AG04449 (cell line): ENCODE results near the gene HPSE.

Source experiments
- CTCF ChIA-PET: fragments of 350-600 bp; formaldehyde crosslinking; extraction: SDS; loops from one replicate; lab custom pipeline; 2021; ENCODE audit warnings: antibody characterized with exemption; lab: Yijun Ruan, JAX
- POLR2A ChIA-PET: fragments of 400-600, 350-600 bp; formaldehyde crosslinking; extraction: SDS; loops from one replicate; lab custom pipeline; 2020; ENCODE audit warnings: antibody characterized with exemption, inconsistent platforms; lab: Yijun Ruan, JAX
- DNase-seq: peaks from one replicate; pipeline ENCODE4 v3.0.0-alpha.2; 2010; ENCODE audit warnings: low read depth, low spot score
- H3K4me3 ChIP-seq: 2 replicates; pipeline ENCODE4 v1.5.1; 2011; ENCODE audit warnings: low read depth, mild to moderate bottlenecking, control low read depth, low read length
- CTCF ChIP-seq: IDR thresholded peaks from one replicate; pipeline ENCODE4 v1.5.1; 2011; ENCODE audit warnings: mild to moderate bottlenecking, moderate library complexity, low read length, control low read depth, inconsistent platforms; ENCODE audit not compliant: insufficient read depth; ENCODE audit errors: missing control alignments

Gene HPSE

GRCh38 chr4:83262682-83263081, 72.0 kb downstream of the HPSE start:
- DNase-seq: no peak
- no peak for TF ChIP-seq CTCF
- CTCF ChIA-PET: interaction anchor here (0.7 to 10.7 kb wide), 12 partner anchors 9 to 227 kb away, joined by 3 to 183 read pairs (median 5); partner anchors contain the start of genes COPS4, COQ2 and PLAC8
- no peak overlapping the region for H3K4me3 ChIP-seq
- POLR2A ChIA-PET: no interaction called here

- no peak for DNase-seq
- ChIA-PET POLR2A (no interaction called here), CTCF (interaction anchor here (1.1 to 10.7 kb wide), 20 partner anchors 9 to 224 kb away, joined by 4 to 183 read pairs (median 7); partner anchors contain the start of genes COPS4, COQ2 and PLAC8)
- H3K4me3 ChIP-seq: no peak overlapping the region
- no peak for TF ChIP-seq CTCF
Observed at GRCh38 chr4:83261307-83261706, 73.3 kb downstream of the HPSE start.

GRCh38 chr4:83259586-83259985, 75.1 kb downstream of the HPSE start:
- no peak for TF ChIP-seq CTCF

GRCh38 chr4:83258461-83258860, 76.2 kb downstream of the HPSE start:
- TF ChIP-seq CTCF: no peak
- H3K4me3 ChIP-seq: no peak overlapping the region
- ChIA-PET CTCF (interaction anchor here (1.2 to 10.7 kb wide), 4 partner anchors 10 to 221 kb away, joined by 3 to 183 read pairs (median 18); partner anchors contain the start of gene COPS4), POLR2A (no interaction called here)
- DNase-seq: no peak

More at GRCh38 chr4:83259586-83259985, 75.1 kb downstream of the HPSE start:
- ChIA-PET POLR2A (no interaction called here), CTCF (interaction anchor here (0.9 to 10.7 kb wide), 18 partner anchors 9 to 799 kb away, joined by 3 to 183 read pairs (median 6); partner anchors contain the start of genes COPS4 and PLAC8)
- H3K4me3 ChIP-seq: no peak overlapping the region
- no peak for DNase-seq

- POLR2A ChIA-PET: interaction anchor here (0.9 kb wide), 1 partner anchor 145 kb away, joined by 4 read pairs; no protein-coding TSS in a partner anchor
- no peak for TF ChIP-seq CTCF
- H3K4me3 ChIP-seq: no peak overlapping the region
- no peak for DNase-seq
- CTCF ChIA-PET: no interaction called here
Observed at GRCh38 chr4:83257811-83258210, 76.8 kb downstream of the HPSE start.

- TF ChIP-seq CTCF: no peak
- ChIA-PET POLR2A (no interaction called here), CTCF (interaction anchor here (1.8 kb wide), 1 partner anchor 181 kb away, joined by 9 read pairs; no protein-coding TSS in a partner anchor)
- DNase-seq: peak; percentile 36
- no peak overlapping the region for H3K4me3 ChIP-seq
Observed at GRCh38 chr4:83255584-83255983, 79.1 kb downstream of the HPSE start.
